Measurements from ENCODE around the gene ANAPC2. TPM values are rescaled to one million over a fixed set of nuclear protein-coding genes. Genes with fewer than 3 reads are reported as not detected.

ANAPC2 gene
- total RNA-seq, 4 donors from 2014 or later, result 14.0 to 34.1 (median 25.1) TPM

DNA sequence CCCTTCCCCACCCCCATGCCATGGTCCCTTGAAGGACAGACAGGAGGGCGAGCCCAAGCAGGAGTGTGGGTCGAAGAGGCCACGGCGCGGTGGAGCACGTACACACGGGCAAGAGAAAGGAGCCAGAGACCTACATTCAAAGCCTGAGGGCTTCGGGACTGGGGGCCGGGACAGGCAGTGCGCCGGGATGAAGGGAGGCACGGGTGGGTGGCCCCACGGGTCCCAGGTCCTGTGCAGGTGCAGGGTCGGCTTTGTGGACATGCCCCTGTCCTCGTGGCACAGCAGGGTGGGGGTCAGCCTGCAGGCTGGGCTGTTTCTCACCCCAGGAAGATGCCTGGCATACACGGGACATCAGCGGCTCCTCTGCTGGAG lies 28.3 kb downstream of the ANAPC2 start:
- TF ChIP-seq POLR2A (IDR thresholded peaks at IDR 0.05), result no peak
- TF ChIP-seq, protein P1, sequence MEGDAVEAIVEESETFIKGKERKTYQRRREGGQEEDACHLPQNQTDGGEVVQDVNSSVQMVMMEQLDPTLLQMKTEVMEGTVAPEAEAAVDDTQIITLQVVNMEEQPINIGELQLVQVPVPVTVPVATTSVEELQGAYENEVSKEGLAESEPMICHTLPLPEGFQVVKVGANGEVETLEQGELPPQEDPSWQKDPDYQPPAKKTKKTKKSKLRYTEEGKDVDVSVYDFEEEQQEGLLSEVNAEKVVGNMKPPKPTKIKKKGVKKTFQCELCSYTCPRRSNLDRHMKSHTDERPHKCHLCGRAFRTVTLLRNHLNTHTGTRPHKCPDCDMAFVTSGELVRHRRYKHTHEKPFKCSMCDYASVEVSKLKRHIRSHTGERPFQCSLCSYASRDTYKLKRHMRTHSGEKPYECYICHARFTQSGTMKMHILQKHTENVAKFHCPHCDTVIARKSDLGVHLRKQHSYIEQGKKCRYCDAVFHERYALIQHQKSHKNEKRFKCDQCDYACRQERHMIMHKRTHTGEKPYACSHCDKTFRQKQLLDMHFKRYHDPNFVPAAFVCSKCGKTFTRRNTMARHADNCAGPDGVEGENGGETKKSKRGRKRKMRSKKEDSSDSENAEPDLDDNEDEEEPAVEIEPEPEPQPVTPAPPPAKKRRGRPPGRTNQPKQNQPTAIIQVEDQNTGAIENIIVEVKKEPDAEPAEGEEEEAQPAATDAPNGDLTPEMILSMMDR (IDR thresholded peaks at IDR 0.05), result no peak
- Histone ChIP-seq H3K9me3 (no peaks in the 10 kb centered on the region), H3K36me3 (no peaks in the 10 kb centered on the region), H3K4me1 (peaks cover 20 to 44% (median 26%) of the 10 kb centered on the region in 3 donors), H3K27ac (no peak overlapping the region), H3K4me3 (no peak overlapping the region), H3K27me3 (peaks cover 26 to 100% (median 53%) of the 10 kb centered on the region in 4 donors)
- DNase-seq, result no peak
- intact Hi-C loops (cut with DNase I), result no loop called here
- 59 to 63% methylated on average over 6 to 9 of the region's 17 CpGs for WGBS, 2 donors

DNA sequence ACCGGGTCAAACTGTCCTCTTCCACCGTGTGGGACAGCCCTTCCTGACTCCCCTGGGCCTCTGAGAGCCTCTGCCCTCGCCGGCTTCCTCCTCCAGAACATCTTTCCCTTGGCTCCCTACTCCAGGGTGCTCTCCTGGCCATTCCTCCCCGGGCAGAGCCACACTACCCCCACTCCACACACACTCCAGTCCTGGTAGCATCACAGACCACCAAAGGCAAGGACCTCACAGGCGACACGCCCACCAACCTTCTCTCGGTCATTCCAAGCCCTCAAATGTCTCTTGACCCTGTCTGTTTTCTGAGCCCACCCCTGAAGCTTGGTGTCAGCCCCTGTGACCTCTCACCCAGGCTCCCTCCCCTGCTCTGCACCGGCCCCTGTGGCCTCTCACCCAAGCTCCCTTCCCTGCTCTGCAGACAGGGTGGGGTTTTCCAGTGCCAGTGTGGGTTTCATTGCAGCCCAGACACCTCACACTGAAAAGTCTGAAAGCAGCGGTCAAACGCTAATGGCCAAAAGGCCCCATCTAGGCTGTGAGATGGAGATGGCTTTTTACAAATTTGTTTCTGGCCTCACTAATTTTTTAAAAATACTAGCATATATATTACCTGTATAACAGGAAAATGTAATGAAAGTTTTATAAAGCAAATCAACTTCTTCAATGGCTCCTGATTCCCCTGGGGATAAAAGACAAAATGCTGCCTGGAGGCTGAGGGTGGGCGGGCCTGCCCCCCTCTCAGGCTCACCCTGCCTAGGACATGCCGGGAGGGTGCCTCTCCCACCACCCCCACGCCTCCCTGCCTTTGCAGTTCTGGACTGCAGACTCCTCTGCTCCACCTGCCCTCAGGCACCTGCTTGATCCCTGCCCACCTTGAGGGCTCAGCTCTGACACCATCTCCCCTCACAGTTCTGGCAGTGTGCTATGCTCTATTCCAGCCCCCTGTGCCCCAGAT lies 29.0 kb downstream of the ANAPC2 start:
- TF ChIP-seq, protein P1 (IDR thresholded peaks at IDR 0.05), result no peak
- Histone ChIP-seq H3K9me3 (no peaks in the 10 kb centered on the region), H3K36me3 (no peaks in the 10 kb centered on the region), H3K27me3 (peaks cover 21 to 100% (median 47%) of the 10 kb centered on the region in 4 donors), H3K4me3 (no peak overlapping the region), H3K27ac (no peak overlapping the region), H3K4me1 (peaks cover 20 to 44% (median 26%) of the 10 kb centered on the region in 3 donors)
- no peak for DNase-seq
- WGBS, 2 donors, result 31 to 32% methylated on average over 13 to 14 of the region's 14 CpGs
- intact Hi-C loops (cut with DNase I), result no loop called here

DNA sequence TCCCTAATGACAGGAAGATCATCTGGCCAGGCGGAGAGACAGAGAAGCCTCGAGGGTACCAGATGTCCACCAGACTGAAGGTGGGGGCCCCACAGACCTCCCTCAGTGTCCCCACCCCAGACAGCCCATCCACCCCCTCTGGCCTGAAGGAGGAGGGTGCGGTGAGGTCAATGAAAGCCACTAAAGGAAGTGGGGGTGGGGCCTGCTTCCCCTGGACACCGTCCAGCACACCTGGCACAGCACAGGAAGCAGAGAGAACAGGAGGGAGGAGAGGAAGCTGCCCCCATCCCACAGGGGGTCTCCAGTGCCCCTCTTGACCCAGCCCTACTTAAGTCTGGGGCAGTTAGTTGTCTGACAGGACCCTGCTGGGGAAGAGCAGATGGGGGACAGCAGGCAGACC lies 29.7 kb downstream of the ANAPC2 start:
- 0 to 20% methylated on average over 1 of the region's 4 CpGs for WGBS, 2 donors
- Histone ChIP-seq H3K36me3 (no peaks in the 10 kb centered on the region), H3K4me3 (no peak overlapping the region), H3K4me1 (peaks cover 20 to 43% (median 26%) of the 10 kb centered on the region in 3 donors), H3K27ac (no peak overlapping the region), H3K27me3 (peaks cover 18 to 92% (median 42%) of the 10 kb centered on the region in 4 donors), H3K9me3 (no peaks in the 10 kb centered on the region)
- no peak for DNase-seq
- TF ChIP-seq, protein P1 (IDR thresholded peaks at IDR 0.05), result no peak
- TF ChIP-seq POLR2A (IDR thresholded peaks at IDR 0.05), result no peak
- intact Hi-C loops (cut with DNase I), result no loop called here

DNA sequence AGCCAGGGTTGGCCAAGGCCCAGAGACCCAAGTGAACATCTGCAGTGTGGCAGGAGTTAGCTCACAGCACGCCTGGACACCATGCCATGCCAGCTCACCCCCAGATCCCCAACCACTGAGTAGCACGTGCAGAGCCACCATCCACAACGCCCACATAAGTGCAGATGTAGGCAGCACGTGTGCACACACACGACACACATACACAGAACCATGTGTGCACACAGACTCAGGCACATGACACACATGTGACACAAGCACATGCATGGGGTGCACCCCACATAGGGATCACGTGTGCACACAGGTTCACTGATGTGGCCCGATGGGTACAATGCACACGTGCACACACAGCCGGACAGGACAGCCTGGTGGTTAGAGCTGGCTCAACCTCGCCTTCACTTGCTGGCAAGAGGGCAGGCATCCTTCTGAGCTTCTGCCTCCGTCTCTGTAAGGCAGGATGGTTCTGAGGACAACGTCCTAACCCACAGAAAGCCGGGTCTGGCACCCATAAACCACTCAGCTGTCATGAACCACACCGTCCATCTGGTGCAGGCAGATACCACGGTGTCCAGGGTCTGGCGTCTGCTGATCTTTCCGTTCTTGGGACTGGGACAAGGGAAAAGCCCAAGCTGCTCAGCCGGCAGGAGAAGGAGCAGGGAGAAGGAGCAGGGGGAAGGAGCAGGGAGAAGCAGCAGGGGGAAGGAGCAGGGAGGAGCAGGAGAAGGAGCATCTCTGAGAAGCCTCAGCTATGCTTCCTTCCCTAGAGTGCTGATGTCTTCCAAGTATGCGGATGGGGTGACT lies 30.5 kb downstream of the ANAPC2 start:
- no peak for TF ChIP-seq POLR2A (IDR thresholded peaks at IDR 0.05)
- TF ChIP-seq, protein P1 (IDR thresholded peaks at IDR 0.05), result no peak
- no peak for DNase-seq
- 51 to 59% methylated on average over 11 to 14 of the region's 19 CpGs for WGBS, 2 donors
- peaks cover 14 to 84% (median 35%) of the 10 kb centered on the region in 4 donors for H3K27me3 ChIP-seq
- H3K4me3 ChIP-seq, result no peak overlapping the region
- no peak overlapping the region for H3K27ac ChIP-seq
- peaks cover 18 to 35% (median 19%) of the 10 kb centered on the region in 3 donors for H3K4me1 ChIP-seq
- H3K9me3 ChIP-seq, result no peaks in the 10 kb centered on the region
- intact Hi-C loops (cut with DNase I), result no loop called here
- H3K36me3 ChIP-seq, result no peaks in the 10 kb centered on the region

All from esophagus squamous epithelium (tissue), 5 donors.